ENCODE results near the gene VIPR1. TPM values are rescaled to one million over a fixed set of nuclear protein-coding genes. Genes with fewer than 3 reads are reported as not detected.

The VIPR1 gene
- total RNA-seq, 1 experiment from 2014 or later = 0.41 TPM

- POLR2A ChIA-PET = no interaction called here
- peak; percentile 55 for TF ChIP-seq CTCF (IDR thresholded peaks at IDR 0.05)
- no peak for TF ChIP-seq POLR2AphosphoS5 (IDR thresholded peaks at IDR 0.05; ENCODE audit: low read depth, low read length)
- intact Hi-C loops (cut with micrococcal nuclease; ENCODE audit: unreplicated experiment) = no loop called here
- H3K4me3 ChIP-seq (ENCODE audit: low read depth in 2 of 2, low read length in 2 of 2) = no peak overlapping the region
- no peaks in the 10 kb centered on the region for H3K27me3 ChIP-seq (ENCODE audit: control insufficient read depth, insufficient read depth, low read length)
- in situ Hi-C loops (cut with HindIII; ENCODE audit: low pct_unique_long_range_greater_than_20kb, low sequenced_read_pairs) = no loop called here
- ATAC-seq = no peak
- peak; percentile 5 for DNase-seq (ENCODE audit: low read depth, low spot score)
- H3K9me3 ChIP-seq (ENCODE audit: control insufficient read depth, insufficient read depth, low read depth, low read length) = no peaks in the 10 kb centered on the region
- no peaks in the 10 kb centered on the region for H3K36me3 ChIP-seq (ENCODE audit: control insufficient read depth, insufficient read depth, low read length)
- BruUV-seq (replicated peaks) = no TSS peak
- CTCF ChIA-PET = interaction anchor here (0.7 to 1.4 kb wide), 2 partner anchors 9 to 34 kb away, joined by 3 read pairs; partner anchors contain the start of gene VIPR1
- H3K4me1 ChIP-seq (ENCODE audit: control insufficient read depth, insufficient read depth, low read length) = no peaks in the 10 kb centered on the region
- no peak overlapping the region for H3K27ac ChIP-seq (ENCODE audit: low read length)
Measured at GRCh38 chr3:42535981-42536784, 33.7 kb downstream of the VIPR1 start.

GRCh38 chr3:42537350-42537749 lies 34.9 kb downstream of the VIPR1 start:
- no peak overlapping the region for H3K4me3 ChIP-seq (ENCODE audit: low read depth in 2 of 2, low read length in 2 of 2)
- no peaks in the 10 kb centered on the region for H3K27me3 ChIP-seq (ENCODE audit: control insufficient read depth, insufficient read depth, low read length)
- intact Hi-C loops (cut with micrococcal nuclease; ENCODE audit: unreplicated experiment) (no loop called here), in situ Hi-C loops (cut with HindIII; ENCODE audit: low pct_unique_long_range_greater_than_20kb, low sequenced_read_pairs) (no loop called here)
- no peaks in the 10 kb centered on the region for H3K4me1 ChIP-seq (ENCODE audit: control insufficient read depth, insufficient read depth, low read length)
- no peak overlapping the region for H3K27ac ChIP-seq (ENCODE audit: low read length)
- ChIA-PET CTCF (no interaction called here), POLR2A (no interaction called here)
- no TSS peak for BruUV-seq (replicated peaks)
- no peaks in the 10 kb centered on the region for H3K36me3 ChIP-seq (ENCODE audit: control insufficient read depth, insufficient read depth, low read length)
- DNase-seq (ENCODE audit: low read depth, low spot score) (no peak), ATAC-seq (no peak)
- H3K9me3 ChIP-seq (ENCODE audit: control insufficient read depth, insufficient read depth, low read depth, low read length) = no peaks in the 10 kb centered on the region
- TF ChIP-seq TCF7L2 (IDR thresholded peaks at IDR 0.05; ENCODE audit: low read depth, low read length) = no peak
- TF ChIP-seq POLR2AphosphoS5 (IDR thresholded peaks at IDR 0.05; ENCODE audit: low read depth, low read length) = no peak
- TF ChIP-seq CTCF (IDR thresholded peaks at IDR 0.05) = no peak
- TF ChIP-seq REST (IDR thresholded peaks at IDR 0.05; ENCODE audit: insufficient read depth in 1 of 2, low read depth in 2 of 2, low read length in 1 of 2) = no peak
- TF ChIP-seq SIN3A (IDR thresholded peaks at IDR 0.05; ENCODE audit: borderline replicate concordance, insufficient read depth, low read depth, low read length) = no peak

Measured in Panc1 (cell line).